H9 (cell line): ENCODE data around the gene SCAF1. TPM values are rescaled to one million over a fixed set of nuclear protein-coding genes. Genes with fewer than 3 reads are reported as not detected.
A peak's percentile ranks its signal among the peaks of the same experiment; 100 is the strongest.

Experiments used
- DNase-seq: peaks from one replicate; pipeline ENCODE4 v3.0.0-alpha.2; 2017
- H2AFZ ChIP-seq: one replicate; pipeline ENCODE4 v1.6.1; 2013; ENCODE audit warnings: mild to moderate bottlenecking, low read length, control low read depth, moderate library complexity
- H2AK5ac ChIP-seq: 2 replicates; pipeline ENCODE4 v1.6.1; 2013; ENCODE audit warnings: low read length, control low read depth, mixed read lengths; ENCODE audit not compliant: insufficient read length
- H2BK120ac ChIP-seq: one replicate; pipeline ENCODE4 v1.6.1; 2013; ENCODE audit warnings: low read depth, mild to moderate bottlenecking, low read length, control low read depth, inconsistent platforms; ENCODE audit not compliant: poor library complexity, severe bottlenecking
- H2BK12ac ChIP-seq: 2 replicates; pipeline ENCODE4 v1.6.1; 2013; ENCODE audit warnings: low read length, control low read depth, mixed read lengths, low read depth; ENCODE audit not compliant: insufficient read length
- H2BK15ac ChIP-seq: 2 replicates; pipeline ENCODE4 v1.6.1; 2013; ENCODE audit warnings: low read depth, low read length, control low read depth
- H2BK20ac ChIP-seq: one replicate; pipeline ENCODE4 v1.6.1; 2013; ENCODE audit warnings: low read depth, mild to moderate bottlenecking, low read length, control low read depth, inconsistent platforms; ENCODE audit not compliant: poor library complexity, severe bottlenecking
- H2BK5ac ChIP-seq: 2 replicates; pipeline ENCODE4 v1.6.1; 2013; ENCODE audit warnings: low read length, control low read depth, mixed read lengths; ENCODE audit not compliant: insufficient read length
- H3K14ac ChIP-seq: 2 replicates; pipeline ENCODE4 v1.6.1; 2013; ENCODE audit warnings: low read length, control low read depth; ENCODE audit not compliant: insufficient read depth
- H3K18ac ChIP-seq: 2 replicates; pipeline ENCODE4 v1.6.1; 2013; ENCODE audit warnings: low read depth, mild to moderate bottlenecking, mixed read lengths, low read length, control low read depth; ENCODE audit not compliant: insufficient read length
- H3K23ac ChIP-seq: 2 replicates; pipeline ENCODE4 v1.6.1; 2013; ENCODE audit warnings: low read length, control low read depth, mixed read lengths, low read depth; ENCODE audit not compliant: insufficient read length
- H3K23me2 ChIP-seq: 2 replicates; pipeline ENCODE4 v1.6.1; 2013; ENCODE audit warnings: low read depth, mild to moderate bottlenecking, mixed read lengths, low read length, control low read depth; ENCODE audit not compliant: insufficient read length, poor library complexity, severe bottlenecking
- H3K27ac ChIP-seq: 2 replicates; pipeline ENCODE4 v1.5.1; 2013; ENCODE audit warnings: low read length, control low read depth, mixed read lengths, low read depth; ENCODE audit not compliant: insufficient read length
- H3K27me3 ChIP-seq: 2 replicates; pipeline ENCODE4 v1.6.1; 2013; ENCODE audit warnings: low read length, control low read depth, inconsistent platforms; ENCODE audit not compliant: insufficient read depth
- H3K4ac ChIP-seq: 2 replicates; pipeline ENCODE4 v1.6.1; 2013; ENCODE audit warnings: low read depth, mild to moderate bottlenecking, control low read depth, inconsistent platforms, low read length, moderate library complexity
- H3K4me1 ChIP-seq: 2 replicates; pipeline ENCODE4 v1.6.1; 2013; ENCODE audit warnings: low read length, control low read depth, inconsistent platforms; ENCODE audit not compliant: insufficient read depth
- H3K4me2 ChIP-seq: 2 replicates; pipeline ENCODE4 v1.6.1; 2013; ENCODE audit warnings: low read length, control low read depth, mixed read lengths; ENCODE audit not compliant: insufficient read length, insufficient read depth
- H3K56ac ChIP-seq: 2 replicates; pipeline ENCODE4 v1.6.1; 2013; ENCODE audit warnings: low read depth, mild to moderate bottlenecking, mixed read lengths, low read length, control low read depth; ENCODE audit not compliant: insufficient read length
- H3K79me1 ChIP-seq: 2 replicates; pipeline ENCODE4 v1.6.1; 2013; ENCODE audit warnings: low read depth, mild to moderate bottlenecking, moderate library complexity, low read length, control low read depth, inconsistent platforms; ENCODE audit not compliant: insufficient read depth, poor library complexity, severe bottlenecking
- H3K79me2 ChIP-seq: 2 replicates; pipeline ENCODE4 v1.6.1; 2013; ENCODE audit warnings: low read length, control low read depth, inconsistent platforms; ENCODE audit not compliant: insufficient read depth
- H3K9ac ChIP-seq: 2 replicates; pipeline ENCODE4 v1.6.1; 2013; ENCODE audit warnings: low read length, control low read depth, mixed read lengths; ENCODE audit not compliant: insufficient read length; ENCODE audit errors: extremely low read depth
- H3K9me3 ChIP-seq: one replicate; pipeline ENCODE4 v1.6.1; 2013; ENCODE audit warnings: low read depth, low read length, inconsistent platforms; ENCODE audit not compliant: control insufficient read depth
- H3T11ph ChIP-seq: one replicate; pipeline ENCODE4 v1.6.1; 2013; ENCODE audit warnings: mild to moderate bottlenecking, low read length, control low read depth, inconsistent platforms
- H4K20me1 ChIP-seq: one replicate; pipeline ENCODE4 v1.6.1; 2013; ENCODE audit not compliant: control insufficient read depth, insufficient read length, insufficient read depth
- H4K5ac ChIP-seq: 2 replicates; pipeline ENCODE4 v1.6.1; 2013; ENCODE audit warnings: low read depth, mild to moderate bottlenecking, mixed read lengths, low read length, control low read depth; ENCODE audit not compliant: insufficient read length
- H4K8ac ChIP-seq: replicated peaks from 2 replicates; pipeline ENCODE4 v1.6.1; 2013; ENCODE audit warnings: low read length, control low read depth, mixed read lengths, low read depth; ENCODE audit not compliant: insufficient read length
- H4K91ac ChIP-seq: 2 replicates; pipeline ENCODE4 v1.6.1; 2013; ENCODE audit warnings: low read depth, mild to moderate bottlenecking, moderate library complexity, mixed read lengths, low read length, control low read depth; ENCODE audit not compliant: insufficient read length
- H3K27ac Mint-ChIP-seq, 3 experiments: 2 replicates in 2 of 3; 3 replicates in 1 of 3; pipeline ENCODE4 v1.8.0; 2020 to 2021; ENCODE audit warnings: mixed read lengths in 3 of 3, mild to moderate bottlenecking in 1 of 3, moderate library complexity in 1 of 3
- H3K27me3 Mint-ChIP-seq: 2 replicates; pipeline ENCODE4 v1.8.0; 2021; ENCODE audit warnings: low read depth, mild to moderate bottlenecking, moderate library complexity, mixed read lengths
- H3K36me3 Mint-ChIP-seq, 3 experiments: 2 replicates in 2 of 3; 3 replicates in 1 of 3; pipeline ENCODE4 v1.8.0; 2020 to 2021; ENCODE audit warnings: low read depth in 3 of 3, mixed read lengths in 3 of 3; ENCODE audit not compliant: insufficient read depth in 1 of 3
- H3K4me1 Mint-ChIP-seq, 2 experiments: 2 replicates each; pipeline ENCODE4 v1.8.0; 2020; ENCODE audit warnings: mixed read lengths in 2 of 2
- H3K4me3 Mint-ChIP-seq, 2 experiments: 2 replicates in 1 of 2; 3 replicates in 1 of 2; pipeline ENCODE4 v1.8.0; 2020 to 2021; ENCODE audit warnings: mild to moderate bottlenecking in 2 of 2, mixed read lengths in 2 of 2, moderate library complexity in 1 of 2
- H3K9me3 Mint-ChIP-seq, 2 experiments: 2 replicates in 1 of 2; 3 replicates in 1 of 2; pipeline ENCODE4 v1.8.0; 2020; ENCODE audit warnings: mild to moderate bottlenecking in 2 of 2, mixed read lengths in 2 of 2, moderate library complexity in 1 of 2
- WGBS: extraction: QIAGEN DNeasy Blood & Tissue Kit; methylation state at CpG from one replicate; pipeline ENCODE4 v1.1.7; 2013; ENCODE audit warnings: missing lambda C conversion rate, low lambda C conversion rate, mixed read lengths; ENCODE audit not compliant: insufficient read length; ENCODE audit errors: extremely low coverage; 5-methylcytosine and 5-hydroxymethylcytosine counted together
- total RNA-seq: library from RNA; stranded (reverse); gene quantifications from 2 replicates; pipeline ENCODE4 v1.2.1, GENCODE V29; 2021
- TF ChIP-seq, protein P1 (sequence below): fragments of 200-600 bp; sonication (generic); conservative IDR thresholded peaks from 3 replicates; pipeline ENCODE4 v1.8.0; 2021; ENCODE audit warnings: antibody characterized with exemption, mild to moderate bottlenecking

SCAF1 gene
- total RNA-seq, 1 experiment from 2014 or later = 85.3 TPM

DNA sequence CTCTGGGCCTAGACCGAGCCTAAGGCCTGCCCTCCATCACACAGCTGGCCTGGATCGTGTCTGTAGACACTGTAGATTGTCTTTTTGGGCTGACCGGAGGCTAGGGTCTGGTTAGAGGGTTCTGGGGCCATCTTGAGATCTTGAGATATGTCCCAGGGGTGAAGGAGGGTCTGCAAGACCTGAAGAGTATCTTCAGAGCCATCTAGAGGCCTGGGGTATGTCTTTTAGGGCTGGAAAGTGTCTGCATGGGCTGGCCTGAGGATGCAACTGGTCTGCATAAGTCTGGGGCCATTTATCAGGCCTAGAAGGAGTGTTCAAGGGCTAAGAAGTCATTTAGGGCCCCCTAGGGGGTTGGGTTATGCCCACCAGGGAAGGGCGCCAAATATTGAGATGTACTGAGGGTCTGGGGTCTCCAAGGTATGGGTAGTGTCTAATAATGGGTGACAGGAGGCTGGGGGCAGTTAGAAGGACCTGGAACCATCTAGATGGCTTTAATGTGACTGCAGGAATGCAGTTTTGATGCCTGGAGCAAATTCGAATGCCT is 555 bp downstream of the SCAF1 start:
- no peak overlapping the region for H4K5ac ChIP-seq
- peaks cover 20% of the 10 kb centered on the region for H3K23me2 ChIP-seq
- Mint-ChIP-seq H3K36me3 (peaks cover 21 to 39% (median 28%) of the 10 kb centered on the region in 3 experiments), H3K27ac (peak overlapping the region; percentile 96 to 97 (median 97)), H3K27me3 (peaks cover 13% of the 10 kb centered on the region), H3K9me3 (no peaks in the 10 kb centered on the region; a peak in 1 of 5 replicates), H3K4me3 (peak overlapping the region; percentile 94 to 99), H3K4me1 (peaks cover 47 to 59% of the 10 kb centered on the region in 2 experiments)
- H3K79me1 ChIP-seq = peaks cover 13% of the 10 kb centered on the region
- peaks cover 9% of the 10 kb centered on the region for H3K79me2 ChIP-seq
- no peak overlapping the region for H3K23ac ChIP-seq
- H4K20me1 ChIP-seq = no peaks in the 10 kb centered on the region
- peak overlapping the region; percentile 89 for H3K14ac ChIP-seq
- DNase-seq = no peak
- H2BK15ac ChIP-seq = no peak overlapping the region
- no peak overlapping the region for H3K56ac ChIP-seq
- H3K9ac ChIP-seq = peak overlapping the region; percentile 98
- H2AFZ ChIP-seq = no peak overlapping the region
- H3K4me2 ChIP-seq = peak overlapping the region; percentile 94
- H3K18ac ChIP-seq = no peak overlapping the region
- TF ChIP-seq, protein P1, sequence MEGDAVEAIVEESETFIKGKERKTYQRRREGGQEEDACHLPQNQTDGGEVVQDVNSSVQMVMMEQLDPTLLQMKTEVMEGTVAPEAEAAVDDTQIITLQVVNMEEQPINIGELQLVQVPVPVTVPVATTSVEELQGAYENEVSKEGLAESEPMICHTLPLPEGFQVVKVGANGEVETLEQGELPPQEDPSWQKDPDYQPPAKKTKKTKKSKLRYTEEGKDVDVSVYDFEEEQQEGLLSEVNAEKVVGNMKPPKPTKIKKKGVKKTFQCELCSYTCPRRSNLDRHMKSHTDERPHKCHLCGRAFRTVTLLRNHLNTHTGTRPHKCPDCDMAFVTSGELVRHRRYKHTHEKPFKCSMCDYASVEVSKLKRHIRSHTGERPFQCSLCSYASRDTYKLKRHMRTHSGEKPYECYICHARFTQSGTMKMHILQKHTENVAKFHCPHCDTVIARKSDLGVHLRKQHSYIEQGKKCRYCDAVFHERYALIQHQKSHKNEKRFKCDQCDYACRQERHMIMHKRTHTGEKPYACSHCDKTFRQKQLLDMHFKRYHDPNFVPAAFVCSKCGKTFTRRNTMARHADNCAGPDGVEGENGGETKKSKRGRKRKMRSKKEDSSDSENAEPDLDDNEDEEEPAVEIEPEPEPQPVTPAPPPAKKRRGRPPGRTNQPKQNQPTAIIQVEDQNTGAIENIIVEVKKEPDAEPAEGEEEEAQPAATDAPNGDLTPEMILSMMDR = 0 out of 3 replicates have a peak, but pooled peaks have one; percentile 17
- H2BK5ac ChIP-seq = no peak overlapping the region
- no peaks in the 10 kb centered on the region for H3K9me3 ChIP-seq
- H3K4ac ChIP-seq = no peak overlapping the region
- no peak overlapping the region for H4K8ac ChIP-seq
- no peak overlapping the region for H2AK5ac ChIP-seq
- no peak overlapping the region for H2BK120ac ChIP-seq
- no peak overlapping the region for H4K91ac ChIP-seq
- no CpG with 5 or more reads among the region's 5 CpGs for WGBS
- H2BK12ac ChIP-seq = no peak overlapping the region
- H2BK20ac ChIP-seq = no peak overlapping the region
- H3K27me3 ChIP-seq = no peaks in the 10 kb centered on the region
- no peak overlapping the region for H3T11ph ChIP-seq
- H3K4me1 ChIP-seq = no peaks in the 10 kb centered on the region; the same call in 1 of the 2 replicates
- H3K27ac ChIP-seq = no peak overlapping the region
